NOMO-1 (cell line): Measurements from ENCODE around the gene RGS3.

Experiments
- DNase-seq, 2 experiments: peaks; one replicate each; lab custom pipeline; 2025; ENCODE audit not compliant: unreplicated experiment in 2 of 2; lab: John Stamatoyannopoulos, UW

Gene RGS3

DNA sequence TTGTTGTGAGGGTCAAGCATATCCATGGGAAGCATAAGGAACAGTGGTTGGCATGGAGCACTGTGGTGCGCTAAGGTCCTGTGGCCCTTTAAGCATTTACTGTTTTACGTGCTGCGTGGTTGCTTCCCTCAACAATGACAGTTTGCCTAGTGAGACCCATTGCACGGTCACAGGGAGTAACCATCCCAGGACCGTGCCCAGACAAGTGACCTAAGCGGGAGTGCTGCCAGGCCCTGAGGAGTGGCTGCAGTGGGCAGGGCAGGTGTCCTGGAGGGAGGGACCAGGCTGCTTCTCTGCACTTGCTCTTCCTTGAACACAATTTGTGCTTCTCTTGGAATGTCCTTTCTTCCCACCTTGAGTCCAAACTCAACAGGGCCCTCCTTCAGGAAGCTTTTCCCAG, 64.6 kb downstream of the RGS3 start:
- DNase-seq = no peak

DNA sequence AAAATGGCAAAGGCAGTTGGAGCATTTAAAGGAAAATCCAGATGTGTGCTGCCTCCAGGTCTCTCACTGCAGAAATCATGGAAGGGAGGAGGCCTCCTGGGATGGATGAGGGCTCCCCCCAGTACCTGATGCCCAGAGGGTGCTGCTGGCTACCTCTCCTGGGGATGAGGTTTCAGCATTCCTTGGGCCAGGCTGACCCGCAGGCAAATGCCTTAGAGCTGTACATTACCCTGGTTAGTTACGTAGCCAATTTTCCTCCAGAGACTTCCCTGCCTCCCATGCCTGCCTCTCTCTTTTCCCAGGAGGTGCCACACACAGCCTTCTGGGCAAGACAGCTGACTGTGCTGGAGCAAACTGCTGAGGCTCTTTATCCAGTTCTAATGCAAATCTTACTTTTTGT, 65.3 kb downstream of the RGS3 start:
- DNase-seq = no peak

DNA sequence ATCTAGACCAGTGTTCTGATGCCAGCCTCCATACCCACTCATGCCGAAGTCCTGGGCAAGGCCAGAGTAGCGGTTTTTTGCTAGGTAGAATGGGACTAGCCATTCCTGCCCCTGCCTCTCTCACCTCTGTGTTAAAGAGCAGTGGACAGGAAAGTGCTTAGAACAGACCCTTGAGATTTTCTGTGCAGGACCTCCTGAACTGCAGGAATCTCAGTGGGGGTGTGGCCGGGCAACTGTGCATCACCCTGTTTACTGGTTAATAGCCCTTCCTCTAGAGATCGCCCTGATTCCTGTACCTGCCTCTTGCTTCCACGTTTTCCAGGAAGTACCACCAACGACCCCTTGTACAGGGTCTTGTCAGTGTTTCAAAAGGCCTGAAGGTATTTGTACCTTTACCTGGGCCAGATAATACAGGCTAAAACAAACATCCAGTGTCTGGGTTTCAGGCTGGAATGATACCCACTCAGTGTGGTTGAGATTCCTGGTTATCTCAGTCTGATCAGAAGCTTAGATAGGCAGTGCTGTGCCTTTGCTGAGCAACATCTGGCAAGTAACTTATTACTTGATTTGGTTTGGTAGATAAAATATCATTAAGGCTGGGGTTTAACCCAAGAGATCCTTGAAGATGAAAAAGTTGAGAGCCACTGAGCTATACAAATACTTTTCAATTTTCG, 65.9 kb downstream of the RGS3 start:
- no peak for DNase-seq

DNA sequence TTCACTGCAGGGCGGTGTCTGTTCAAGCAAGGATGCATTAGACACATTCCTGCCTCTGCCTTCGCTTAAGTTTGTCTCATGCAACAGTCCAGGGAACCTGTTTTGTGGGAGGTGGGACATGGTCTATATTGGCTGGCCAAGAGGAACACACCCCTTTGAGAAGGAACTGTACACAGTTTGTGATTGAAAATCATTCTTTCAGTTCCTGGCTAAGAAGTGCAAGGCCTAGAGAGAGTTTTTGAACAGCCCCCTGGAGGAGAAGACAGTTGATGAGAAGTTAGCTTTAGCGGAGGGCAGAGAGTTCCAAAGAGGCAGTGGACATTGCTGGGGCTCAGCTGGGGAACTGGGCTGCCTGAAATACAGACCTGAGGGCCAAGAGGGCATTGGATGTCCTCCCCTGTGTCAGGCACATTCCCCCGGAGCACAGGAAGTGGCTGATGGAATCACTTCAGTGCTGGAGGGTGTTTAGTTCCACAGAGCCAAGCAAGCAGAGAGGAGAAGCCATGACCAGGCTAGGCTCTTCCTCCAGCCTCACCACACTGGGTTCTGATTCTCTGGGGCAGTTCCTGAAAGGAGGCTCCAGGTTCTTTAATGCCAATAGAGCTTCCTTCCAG, 66.6 kb downstream of the RGS3 start:
- DNase-seq = no peak

DNA sequence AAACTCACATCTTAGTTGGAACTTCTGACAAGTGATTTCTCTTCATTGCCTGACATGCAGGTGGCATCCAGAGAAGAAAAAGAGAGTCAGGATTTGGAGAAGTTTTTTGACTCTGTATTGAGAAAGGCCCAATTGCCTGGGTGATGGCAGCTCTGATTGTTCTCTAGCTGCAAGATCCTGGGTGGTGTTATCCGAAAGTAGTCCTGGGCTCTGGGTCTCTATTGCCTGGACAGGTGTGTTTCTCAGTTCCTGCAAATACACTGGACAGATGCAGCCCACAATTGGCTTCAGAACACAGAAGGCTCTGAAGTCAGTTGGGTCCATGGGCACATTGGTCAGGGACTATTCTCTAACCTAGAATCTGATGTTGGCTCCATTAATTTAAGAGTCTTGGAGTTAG, 67.4 kb downstream of the RGS3 start:
- DNase-seq = no peak

DNA sequence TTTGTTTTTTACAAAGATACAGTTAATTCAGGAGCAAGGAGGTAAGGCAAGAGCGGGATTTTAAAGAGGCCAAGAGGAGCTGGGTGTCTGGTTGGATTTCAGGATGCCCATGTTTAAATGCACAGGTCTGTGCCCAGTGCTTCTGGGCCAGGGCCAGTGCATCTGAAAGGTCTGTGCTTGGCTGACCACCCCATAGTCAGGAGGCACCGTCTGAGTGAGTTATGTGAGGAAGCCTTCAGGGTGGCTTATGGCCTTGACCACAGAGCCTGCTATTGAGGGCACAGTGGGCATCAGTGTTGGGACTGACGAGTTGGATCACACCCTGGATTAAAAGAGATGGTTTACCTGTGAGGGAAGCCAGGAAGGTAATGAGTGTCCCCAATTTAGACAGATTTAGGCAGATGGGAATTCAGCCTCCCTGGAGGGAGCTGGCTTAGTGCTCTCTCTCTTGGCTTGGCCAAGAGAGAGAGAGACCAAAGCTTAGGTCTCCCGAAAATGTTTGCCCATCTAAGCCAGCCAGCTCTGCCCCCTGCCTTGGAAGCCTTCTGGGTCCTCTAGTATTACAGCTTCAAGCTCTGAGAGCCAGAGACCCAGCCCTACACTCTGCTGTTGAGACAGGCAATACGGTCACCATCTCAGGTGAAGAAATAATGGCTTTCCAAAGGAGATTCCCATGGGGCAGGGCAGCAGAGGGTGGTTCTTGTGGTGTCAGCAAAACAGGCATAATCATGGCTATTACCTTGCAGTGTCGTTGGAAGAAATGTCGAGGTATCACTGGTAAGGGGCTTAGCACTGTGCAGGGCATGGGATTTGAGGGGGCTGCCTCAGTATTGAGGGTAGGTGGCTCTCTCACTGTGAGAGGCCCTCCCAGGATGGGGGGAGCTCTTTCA, 68.6 kb downstream of the RGS3 start:
- no peak for DNase-seq

DNA sequence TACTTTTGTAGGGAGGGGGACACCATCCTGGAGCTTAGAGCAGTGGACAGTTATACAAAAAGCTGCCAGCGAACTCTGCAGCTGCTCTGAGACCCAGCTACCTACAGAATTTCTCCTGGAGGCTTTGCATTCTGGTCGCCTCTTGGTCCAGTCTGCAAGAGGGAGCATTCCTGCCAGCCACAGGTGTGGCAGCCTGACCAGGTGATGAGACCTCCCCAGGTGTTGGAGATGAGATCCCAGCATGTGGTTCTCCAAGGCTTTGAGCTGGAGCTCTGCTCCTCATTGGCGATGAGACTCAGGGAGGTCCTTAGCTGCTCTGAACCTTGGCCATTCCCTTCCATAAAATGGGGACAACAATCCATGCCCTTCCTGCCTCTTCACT, 69.3 kb downstream of the RGS3 start:
- DNase-seq = no peak

DNA sequence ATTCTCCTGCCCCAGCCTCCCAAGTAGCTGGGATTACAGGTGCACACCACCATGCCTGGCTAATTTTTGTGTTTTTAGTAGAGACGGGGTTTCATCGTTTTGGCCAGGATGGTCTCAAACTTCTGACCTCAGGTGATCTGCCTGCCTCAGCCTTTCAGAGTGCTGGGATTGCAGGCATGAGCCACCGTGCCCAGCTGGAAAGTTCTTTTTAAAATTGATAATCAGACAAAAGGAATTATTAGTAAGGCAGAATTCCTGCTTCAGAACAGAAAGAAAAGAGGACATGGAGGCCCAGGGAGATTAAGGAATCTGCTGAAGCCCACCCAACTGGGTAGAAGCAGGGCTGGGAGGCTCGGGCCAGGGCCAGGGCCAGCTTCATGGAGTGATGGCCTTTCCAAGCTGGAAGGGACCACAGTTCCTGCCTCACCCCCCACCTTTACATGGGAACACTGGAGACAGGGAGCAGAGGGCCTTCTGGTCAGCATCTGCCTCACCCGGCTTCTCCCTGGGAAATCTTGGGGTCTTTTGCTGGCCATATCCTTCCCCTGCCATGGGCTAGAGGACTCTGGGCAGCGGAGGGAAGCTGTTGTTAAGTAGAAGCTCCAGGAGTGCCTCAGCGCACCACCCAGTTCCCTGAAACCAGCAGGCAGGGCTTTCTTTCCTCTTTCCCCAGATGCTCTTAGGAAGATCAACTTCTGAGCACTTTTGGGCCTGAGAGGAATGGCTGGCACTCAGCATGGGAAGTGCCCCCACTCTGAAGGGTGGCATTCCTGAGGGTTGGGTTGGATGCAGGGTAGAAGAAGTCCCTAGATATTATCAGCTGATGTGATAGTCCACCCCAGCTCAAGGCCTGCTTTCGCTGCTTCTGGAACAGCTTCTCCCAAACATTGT, 70.1 kb downstream of the RGS3 start:
- DNase-seq = no peak

DNA sequence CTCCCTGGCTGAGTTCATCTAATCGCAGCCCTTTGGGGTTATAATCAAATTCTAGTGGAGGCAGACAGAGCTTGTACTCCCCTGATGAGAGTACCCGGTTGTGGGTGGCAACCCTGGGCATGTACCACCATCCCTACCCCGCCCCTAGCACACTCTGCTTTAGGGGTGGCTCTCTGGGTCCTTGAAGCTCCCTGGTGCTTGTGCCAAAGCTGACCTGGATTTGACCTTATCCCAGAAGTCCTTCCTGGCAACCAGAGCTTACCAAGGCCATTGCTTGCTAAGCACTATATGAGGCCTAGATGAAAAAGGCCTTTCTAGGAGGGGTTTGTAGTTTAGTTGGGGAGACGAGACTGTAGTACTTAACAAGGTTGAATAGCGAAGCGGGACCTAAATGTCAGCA, 72.2 kb downstream of the RGS3 start:
- DNase-seq = no peak

DNA sequence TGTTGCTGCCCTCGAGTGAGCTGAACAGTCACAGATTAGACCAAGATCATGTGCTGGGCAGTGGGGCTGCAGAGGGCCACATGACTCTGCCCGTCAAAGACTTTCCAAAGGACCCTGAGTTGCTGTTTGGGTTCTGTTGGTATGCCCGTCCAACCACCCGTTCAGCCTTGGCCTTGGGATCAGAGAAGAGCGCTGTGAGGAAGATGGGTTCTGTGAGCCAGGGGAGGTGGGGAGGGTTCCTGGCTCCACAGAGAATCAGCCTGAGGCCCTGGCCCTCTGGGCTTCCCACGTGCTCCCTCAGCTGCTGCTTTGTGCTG, 72.6 kb downstream of the RGS3 start:
- no peak for DNase-seq

DNA sequence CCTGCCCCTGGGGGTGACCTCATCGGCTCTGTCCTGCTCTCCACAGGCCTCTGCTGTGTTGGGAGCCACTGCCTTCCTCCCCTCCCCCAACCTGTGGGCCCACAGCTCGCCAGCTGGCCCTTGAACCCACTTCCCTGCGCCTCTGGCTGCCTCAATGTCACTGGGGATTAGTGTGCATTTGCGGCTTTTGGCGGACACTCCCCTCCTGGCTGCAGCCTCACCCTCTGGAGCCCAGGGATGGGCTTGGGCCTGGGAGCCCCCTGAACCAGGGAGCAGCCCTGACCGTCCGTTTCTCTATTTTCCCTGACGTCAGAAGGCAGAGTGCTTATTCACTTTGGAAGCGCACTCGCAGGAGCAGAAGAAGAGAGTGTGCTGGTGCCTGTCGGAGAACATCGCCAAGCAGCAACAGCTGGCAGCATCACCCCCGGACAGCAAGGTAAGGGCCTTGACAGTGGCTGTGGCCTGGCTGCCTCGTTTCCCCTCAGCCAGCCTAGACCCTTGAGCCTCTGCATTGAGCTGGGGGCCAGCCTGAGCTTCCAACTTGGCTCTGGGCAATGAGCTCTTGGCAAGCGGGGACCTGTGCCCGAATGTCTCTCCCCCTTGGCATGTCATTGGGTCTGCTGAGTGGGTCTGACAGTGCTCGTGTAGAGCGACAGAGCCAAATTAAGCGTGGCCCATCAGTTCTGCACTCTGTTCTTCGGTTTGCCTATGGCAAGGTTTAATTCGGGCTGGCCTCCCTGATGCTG, 73.1 kb downstream of the RGS3 start:
- DNase-seq = no peak

DNA sequence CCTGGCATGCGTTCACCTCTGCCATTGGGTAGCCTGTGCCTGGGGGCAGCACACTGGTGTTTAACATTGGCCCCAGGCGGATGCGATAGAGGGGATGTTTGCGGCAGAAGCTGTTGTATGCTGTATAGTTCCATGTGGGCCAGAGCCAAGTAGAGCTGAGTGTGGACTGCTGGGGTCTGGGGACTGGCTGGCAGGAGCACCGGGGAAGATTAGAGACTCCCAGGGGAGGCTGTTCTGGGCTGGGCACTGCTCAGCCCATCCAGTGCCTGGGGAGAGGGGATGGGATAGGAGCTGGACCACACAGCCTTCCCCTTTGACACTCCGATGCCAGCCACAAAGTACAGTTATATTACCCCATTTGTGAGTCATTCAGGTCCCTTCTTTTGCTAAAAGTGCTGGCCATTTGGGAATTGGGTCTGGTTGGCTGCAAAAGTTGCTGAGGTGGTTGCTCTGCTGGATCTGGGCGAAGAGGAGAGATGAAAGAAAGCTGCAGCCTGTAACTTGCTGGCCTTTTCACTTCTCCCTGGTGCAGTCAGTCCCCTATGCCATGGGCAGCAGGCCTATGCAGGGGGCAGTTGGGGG, 73.8 kb downstream of the RGS3 start:
- DNase-seq = no peak

DNA sequence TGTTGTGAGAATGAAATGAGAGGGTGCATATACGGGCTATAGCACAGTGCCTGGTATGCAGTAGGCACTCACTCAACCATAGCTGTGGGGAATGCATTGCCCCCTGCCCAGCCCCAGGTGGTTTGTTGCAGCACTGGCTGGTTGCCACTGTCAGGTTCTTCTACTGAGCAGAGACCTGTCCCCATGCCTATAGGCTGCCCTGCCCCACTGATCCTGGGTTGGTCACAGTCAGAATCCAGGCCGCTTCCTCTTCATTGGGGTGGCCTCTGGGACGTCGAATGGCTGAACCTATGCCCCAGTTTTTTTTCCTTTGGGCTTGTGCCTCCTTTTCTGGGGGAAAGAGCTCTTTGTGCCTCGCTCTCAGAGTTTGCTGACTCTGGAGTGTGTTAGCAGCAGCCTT, 74.6 kb downstream of the RGS3 start:
- no peak for DNase-seq

DNA sequence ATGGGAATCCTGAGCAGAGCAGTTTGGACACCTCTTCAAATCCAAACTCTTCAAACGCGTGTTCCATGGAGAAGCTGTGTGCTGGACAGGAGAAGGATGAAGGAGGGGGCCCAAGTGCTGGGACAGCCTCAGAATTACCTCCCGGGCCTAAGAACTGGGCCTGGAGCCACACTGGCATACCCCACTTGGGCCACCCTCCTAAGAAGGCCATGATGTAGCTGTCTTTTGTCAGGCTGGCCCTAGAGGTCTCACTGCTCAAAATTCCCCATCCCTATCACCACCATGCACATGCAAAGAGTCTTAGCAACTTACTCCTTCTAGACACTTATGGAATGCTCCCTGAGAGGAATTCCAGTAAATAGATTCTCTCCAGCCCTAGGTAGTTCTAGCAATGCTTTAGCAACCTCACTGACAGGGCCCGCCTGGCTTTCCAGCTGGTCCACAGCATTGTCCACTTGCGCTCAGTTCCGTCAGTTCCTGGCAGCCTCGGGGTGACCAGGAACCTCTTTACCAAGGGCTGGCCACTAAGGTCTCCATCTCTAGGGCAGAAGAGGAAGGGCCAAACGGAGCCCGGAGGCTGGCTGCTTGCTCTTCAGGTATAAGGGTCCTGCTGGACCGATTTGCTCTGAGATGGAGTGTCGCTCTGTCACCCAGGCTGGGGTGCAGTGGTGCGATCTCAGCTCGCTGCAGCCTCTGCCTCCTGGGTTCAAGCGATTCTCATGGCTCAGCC, 75.3 kb downstream of the RGS3 start:
- no peak for DNase-seq

DNA sequence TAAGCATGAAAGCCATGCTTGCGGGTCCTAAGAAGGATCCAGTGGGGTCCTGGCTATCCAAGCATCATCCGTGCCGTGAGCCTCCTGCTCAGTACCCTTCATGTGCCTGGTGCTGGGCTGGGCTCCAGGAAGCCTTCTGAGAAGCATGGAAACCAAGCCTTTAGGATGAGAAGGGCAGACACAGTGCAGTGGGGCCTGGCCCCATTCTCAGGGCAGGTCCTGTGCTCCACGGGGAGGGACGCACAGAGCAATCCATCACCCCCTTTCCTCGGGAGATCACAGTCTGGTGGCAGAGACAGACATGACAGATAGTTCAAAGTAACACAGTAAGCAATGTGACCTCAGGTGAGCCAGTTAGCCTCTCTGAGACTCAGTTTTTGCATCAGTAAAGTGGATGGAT, 76.9 kb downstream of the RGS3 start:
- DNase-seq = no peak

DNA sequence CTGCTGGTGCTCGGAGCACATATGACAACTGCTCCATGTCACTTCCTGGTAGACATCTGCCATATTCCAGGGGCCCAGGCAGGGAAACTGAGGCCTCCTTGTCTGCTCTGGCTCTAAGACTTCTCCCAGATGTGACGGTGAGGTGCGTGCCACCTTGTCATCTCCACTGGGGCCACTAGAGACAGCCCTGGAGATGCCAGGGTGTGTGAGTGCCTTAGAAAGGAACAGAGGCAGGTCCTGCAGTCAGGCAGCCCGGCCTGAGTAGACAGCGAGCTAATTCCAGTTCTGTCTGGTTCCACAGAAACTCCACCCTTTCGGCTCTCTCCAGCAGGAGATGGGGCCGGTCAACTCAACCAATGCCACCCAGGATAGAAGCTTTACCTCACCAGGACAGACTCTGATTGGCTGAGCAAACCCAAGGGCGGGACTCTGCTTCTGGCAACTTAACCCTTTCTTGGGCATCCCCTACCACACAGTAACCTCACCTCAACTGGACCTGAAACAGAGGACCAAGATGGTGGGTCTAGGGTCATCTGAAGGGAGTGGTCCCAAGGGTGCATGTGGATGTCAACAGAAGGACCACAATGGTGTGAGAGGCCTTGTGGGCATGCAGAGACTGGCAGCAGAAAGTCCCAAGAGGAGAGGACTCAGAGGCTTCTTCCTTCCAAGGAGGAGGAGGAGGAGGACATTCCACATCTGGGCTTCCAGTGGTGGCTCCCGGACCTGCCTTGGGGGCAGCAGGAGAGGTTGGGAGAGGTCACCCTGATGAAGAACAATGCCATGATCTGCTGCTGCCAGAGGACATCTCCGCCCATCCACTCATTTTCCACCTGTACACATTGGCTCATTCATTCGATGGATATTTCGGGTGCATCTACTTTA, 77.7 kb downstream of the RGS3 start:
- no peak for DNase-seq

DNA sequence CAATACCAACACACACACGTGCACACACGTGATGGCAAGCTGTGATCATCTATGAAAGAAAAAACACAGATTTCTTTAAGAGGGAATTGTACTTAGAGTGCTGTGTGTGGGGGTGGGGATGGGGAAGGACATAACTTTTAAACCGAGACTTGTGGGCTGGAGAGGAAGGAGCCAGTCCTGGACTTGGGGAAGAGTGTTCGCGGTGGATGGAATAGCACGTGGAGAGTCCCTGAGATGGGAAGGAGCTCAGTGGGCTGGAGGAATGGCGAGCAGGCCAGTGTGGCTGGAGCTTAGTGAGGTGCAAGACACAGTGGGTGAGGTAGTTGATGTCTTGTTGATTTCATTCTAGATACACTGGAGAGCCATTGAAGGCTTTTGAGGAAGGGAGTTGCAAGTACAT, 78.5 kb downstream of the RGS3 start:
- no peak for DNase-seq

DNA sequence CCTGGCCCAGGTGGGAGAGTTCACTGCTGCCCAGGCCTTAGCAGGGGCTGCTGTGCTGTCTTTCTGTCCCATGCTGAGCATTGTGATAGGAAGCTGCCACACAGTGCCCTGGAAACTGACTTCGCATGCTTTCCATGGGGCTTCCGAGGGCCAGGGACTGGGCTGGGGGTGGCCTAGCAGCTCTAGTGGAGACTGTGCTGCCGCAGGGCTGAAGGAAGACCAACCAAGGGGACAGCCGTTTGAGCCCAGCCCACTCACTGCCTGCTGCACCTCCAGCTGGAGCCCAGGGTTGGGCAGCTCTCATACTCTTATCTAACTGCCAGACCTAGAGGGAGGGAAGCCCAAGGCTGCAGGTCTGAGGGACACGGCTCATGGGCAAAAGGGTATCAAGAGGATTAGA, 79.2 kb downstream of the RGS3 start:
- DNase-seq = no peak
